Measurements from ENCODE around the gene VAV1. TPM values are rescaled to one million over a fixed set of nuclear protein-coding genes. Genes with fewer than 3 reads are reported as not detected.

The VAV1 gene
- total and polyA plus RNA-seq, 2 of the 13 experiments (the other 11 are each of a cell fraction or from before 2014, with no cell fraction given), result not detected

- TF ChIP-seq RBM39 (IDR thresholded peaks at IDR 0.05; ENCODE audit: low read depth, low read length, poor library complexity, severe bottlenecking) (peak; percentile 58), LBX2 (CRISPR knock-in tag; IDR thresholded peaks at IDR 0.05; ENCODE audit: borderline replicate concordance) (0 out of 2 replicates have a peak, but pooled peaks have one; percentile 47), CEBPB (IDR thresholded peaks at IDR 0.05; ENCODE audit: borderline replicate concordance, low read depth, low read length) (peak; percentile 84), AGO2 (optimal IDR thresholded peaks at IDR 0.05; ENCODE audit: low read depth, low read length) (peak; percentile 58), ZGPAT (CRISPR knock-in tag; IDR thresholded peaks at IDR 0.05) (peak; percentile 67; the same call in 1 of the 2 replicates), BORCS8-MEF2B (CRISPR knock-in tag; IDR thresholded peaks at IDR 0.05) (0 out of 2 replicates have a peak, but pooled peaks have one; percentile 27), ZNF670 (CRISPR knock-in tag; IDR thresholded peaks at IDR 0.05; ENCODE audit: borderline replicate concordance) (0 out of 2 replicates have a peak, but pooled peaks have one; percentile 66), ZNF776 (CRISPR knock-in tag; IDR thresholded peaks at IDR 0.05) (peak; percentile 64; the same call in 1 of the 2 replicates), ESRRA (CRISPR knock-in tag; IDR thresholded peaks at IDR 0.05; ENCODE audit: low read depth) (0 out of 2 replicates have a peak, but pooled peaks have one; percentile 18), SIN3B (IDR thresholded peaks at IDR 0.05; ENCODE audit: low read length) (no peak), POLR2G (IDR thresholded peaks at IDR 0.05; ENCODE audit: low read depth, low read length) (peak; percentile 66), HMGXB3 (CRISPR knock-in tag; IDR thresholded peaks at IDR 0.05; ENCODE audit: borderline replicate concordance) (peak; percentile 79; the same call in 1 of the 2 replicates), PHF8 (CRISPR knock-in tag; IDR thresholded peaks at IDR 0.05) (peak; percentile 56), ARHGAP35 (CRISPR knock-in tag; IDR thresholded peaks at IDR 0.05; ENCODE audit: borderline replicate concordance) (no peak), NFYB (CRISPR knock-in tag; IDR thresholded peaks at IDR 0.05) (peak; percentile 99), NFYC (CRISPR knock-in tag; IDR thresholded peaks at IDR 0.05) (peak; percentile 99), ZNF350 (CRISPR knock-in tag; IDR thresholded peaks at IDR 0.05; ENCODE audit: borderline replicate concordance, low read depth) (peak; percentile 11; the same call in 1 of the 2 replicates), ETV5 (CRISPR knock-in tag; IDR thresholded peaks at IDR 0.05; ENCODE audit: borderline replicate concordance) (peak; percentile 55; the same call in 1 of the 2 replicates), MTA3 (CRISPR knock-in tag; IDR thresholded peaks at IDR 0.05) (no peak)
- TF ChIP-seq, protein P1, sequence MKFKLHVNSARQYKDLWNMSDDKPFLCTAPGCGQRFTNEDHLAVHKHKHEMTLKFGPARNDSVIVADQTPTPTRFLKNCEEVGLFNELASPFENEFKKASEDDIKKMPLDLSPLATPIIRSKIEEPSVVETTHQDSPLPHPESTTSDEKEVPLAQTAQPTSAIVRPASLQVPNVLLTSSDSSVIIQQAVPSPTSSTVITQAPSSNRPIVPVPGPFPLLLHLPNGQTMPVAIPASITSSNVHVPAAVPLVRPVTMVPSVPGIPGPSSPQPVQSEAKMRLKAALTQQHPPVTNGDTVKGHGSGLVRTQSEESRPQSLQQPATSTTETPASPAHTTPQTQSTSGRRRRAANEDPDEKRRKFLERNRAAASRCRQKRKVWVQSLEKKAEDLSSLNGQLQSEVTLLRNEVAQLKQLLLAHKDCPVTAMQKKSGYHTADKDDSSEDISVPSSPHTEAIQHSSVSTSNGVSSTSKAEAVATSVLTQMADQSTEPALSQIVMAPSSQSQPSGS (CRISPR knock-in tag; IDR thresholded peaks at IDR 0.05), result no peak
Observed at GRCh38 chr19:6737284-6737872, 35.1 kb upstream of the VAV1 start, which contains the start of gene GPR108 (continued).
